GM23338 (cell line): ENCODE data around the gene PLCH2. TPM values are rescaled to one million over a fixed set of nuclear protein-coding genes. Genes with fewer than 3 reads are reported as not detected.

Source experiments
- ATAC-seq: fragments of 200-7000 bp; cut with Tn5 transposase; 3 replicates; pipeline ENCODE4 v1.9.1; 2020
- DNase-seq: peaks from one replicate; pipeline ENCODE4 v3.0.0-alpha.2; 2015; ENCODE audit warnings: low spot score
- H2AFZ ChIP-seq: fragments of 200-600 bp; sonication (generic); 2 replicates; pipeline ENCODE4 v1.8.0; 2016; ENCODE audit warnings: antibody characterized with exemption, mild to moderate bottlenecking, moderate library complexity
- H3F3A ChIP-seq: fragments of 200-600 bp; sonication (generic); replicated peaks from 2 replicates; pipeline ENCODE4 v1.8.0; 2017; ENCODE audit warnings: antibody characterized with exemption, mixed run types, low read depth
- H3K27ac ChIP-seq: fragments of 200-600 bp; sonication (generic); 2 replicates; pipeline ENCODE4 v1.6.1; 2016; ENCODE audit warnings: low read depth
- H3K27me3 ChIP-seq: fragments of 200-600 bp; sonication (generic); 2 replicates; pipeline ENCODE4 v1.8.0; 2016; ENCODE audit warnings: mild to moderate bottlenecking, mixed run types, moderate library complexity; ENCODE audit not compliant: insufficient read depth
- H3K36me3 ChIP-seq: fragments of 200-600 bp; sonication (generic); 2 replicates; pipeline ENCODE4 v1.8.0; 2016; ENCODE audit warnings: mild to moderate bottlenecking; ENCODE audit not compliant: insufficient read depth
- H3K4me1 ChIP-seq: fragments of 200-600 bp; sonication (generic); 2 replicates; pipeline ENCODE4 v1.8.0; 2016; ENCODE audit warnings: mild to moderate bottlenecking, moderate library complexity; ENCODE audit not compliant: insufficient read depth
- H3K4me2 ChIP-seq: fragments of 200-600 bp; sonication (generic); 2 replicates; pipeline ENCODE4 v1.7.1; 2017; ENCODE audit warnings: mixed run types
- H3K4me3 ChIP-seq: fragments of 200-600 bp; sonication (generic); 2 replicates; pipeline ENCODE4 v1.6.1; 2016; ENCODE audit warnings: mixed run types
- H3K79me2 ChIP-seq: fragments of 200-600 bp; sonication (generic); replicated peaks from 2 replicates; pipeline ENCODE4 v1.8.0; 2017; ENCODE audit warnings: mild to moderate bottlenecking; ENCODE audit not compliant: insufficient read depth
- H3K9me2 ChIP-seq: fragments of 200-600 bp; sonication (generic); 2 replicates; pipeline ENCODE4 v1.8.0; 2017; ENCODE audit not compliant: insufficient read depth
- H4K20me1 ChIP-seq: fragments of 200-600 bp; sonication (generic); replicated peaks from 2 replicates; pipeline ENCODE4 v1.8.0; 2017; ENCODE audit warnings: mild to moderate bottlenecking; ENCODE audit not compliant: insufficient read depth
- H3K27ac Mint-ChIP-seq: 2 replicates; pipeline ENCODE4 v1.8.0; 2020; ENCODE audit warnings: inconsistent platforms, mild to moderate bottlenecking, moderate library complexity, mixed read lengths
- H3K27me3 Mint-ChIP-seq: 3 replicates; pipeline ENCODE4 v1.8.0; 2022; ENCODE audit warnings: low read depth, mild to moderate bottlenecking, moderate library complexity, mixed read lengths, inconsistent platforms; ENCODE audit not compliant: insufficient read depth, poor library complexity
- H3K36me3 Mint-ChIP-seq: 3 replicates; pipeline ENCODE4 v1.8.0; 2021; ENCODE audit warnings: low read depth, mild to moderate bottlenecking, inconsistent platforms, moderate library complexity, mixed read lengths
- H3K4me1 Mint-ChIP-seq: 3 replicates; pipeline ENCODE4 v1.8.0; 2020; ENCODE audit warnings: mild to moderate bottlenecking, inconsistent platforms, mixed read lengths
- H3K4me3 Mint-ChIP-seq: 3 replicates; pipeline ENCODE4 v1.8.0; 2021; ENCODE audit warnings: moderate library complexity, mild to moderate bottlenecking, inconsistent platforms, mixed read lengths
- H3K9me3 Mint-ChIP-seq: 3 replicates; pipeline ENCODE4 v1.8.0; 2020; ENCODE audit warnings: moderate library complexity, mild to moderate bottlenecking, inconsistent platforms, mixed read lengths
- CREB1 ChIP-seq: fragments of 250-450 bp; sonication (Bioruptor Pico); IDR thresholded peaks from 2 replicates; pipeline ENCODE4 v1.5.0; 2020; ENCODE audit warnings: low read depth, mild to moderate bottlenecking, moderate library complexity
- EZH2 ChIP-seq: fragments of 200-600 bp; sonication (generic); IDR thresholded peaks from one replicate; pipeline ENCODE4 v1.8.0; 2017; ENCODE audit warnings: antibody characterized with exemption, mild to moderate bottlenecking, low read depth; ENCODE audit not compliant: unreplicated experiment
- EZH2phosphoT487 ChIP-seq: fragments of 200-600 bp; sonication (generic); IDR thresholded peaks from one replicate; pipeline ENCODE4 v1.8.1; 2018; ENCODE audit warnings: antibody characterized with exemption; ENCODE audit not compliant: unreplicated experiment
- NANOG ChIP-seq: IDR thresholded peaks from 2 replicates; pipeline ENCODE4 v1.6.1; 2016; ENCODE audit warnings: antibody characterized with exemption, borderline replicate concordance
- STAT1 ChIP-seq: IDR thresholded peaks from one replicate; pipeline ENCODE4 v1.6.1; 2016; ENCODE audit warnings: antibody characterized with exemption; ENCODE audit not compliant: unreplicated experiment
- ZNF114 ChIP-seq: fragments of 250-450 bp; sonication (Bioruptor Pico); IDR thresholded peaks from 2 replicates; pipeline ENCODE4 v1.5.0; 2020; ENCODE audit warnings: mild to moderate bottlenecking, moderate library complexity
- ZNF331 ChIP-seq: fragments of 250-450 bp; sonication (Bioruptor Pico); IDR thresholded peaks from 2 replicates; pipeline ENCODE4 v1.5.0; 2020; ENCODE audit warnings: low read depth, mild to moderate bottlenecking, moderate library complexity
- polyA plus RNA-seq: library from polyadenylated mRNA; unstranded; fragments of >200 nt; fragmentation: Nextera tagmentation; extraction: Ambion mirVana; gene quantifications from 2 replicates; pipeline ENCODE4 v1.2.1, GENCODE V29; 2016
- total RNA-seq: library from RNA; depleted of rRNA; stranded (reverse); fragments of >200 nt; shearing (Covaris generic); gene quantifications from 2 replicates; pipeline ENCODE4 v1.2.3, GENCODE V29; 2014
- TF ChIP-seq, protein P1 (sequence below): fragments of 250-450 bp; sonication (Bioruptor Pico); IDR thresholded peaks from 2 replicates; pipeline ENCODE4 v1.5.0; 2020; ENCODE audit warnings: mild to moderate bottlenecking, moderate library complexity
- TF ChIP-seq, protein P2 (sequence below): IDR thresholded peaks from one replicate; pipeline ENCODE4 v1.6.1; 2018; ENCODE audit warnings: antibody characterized with exemption; ENCODE audit not compliant: unreplicated experiment
- TF ChIP-seq, protein P3 (sequence below): IDR thresholded peaks from 2 replicates; pipeline ENCODE4 v1.6.1; 2016; ENCODE audit warnings: antibody characterized with exemption

PLCH2 gene
- total and polyA plus RNA-seq, 2 experiments from 2014 or later = 0.31 TPM; not detected in 1

DNA sequence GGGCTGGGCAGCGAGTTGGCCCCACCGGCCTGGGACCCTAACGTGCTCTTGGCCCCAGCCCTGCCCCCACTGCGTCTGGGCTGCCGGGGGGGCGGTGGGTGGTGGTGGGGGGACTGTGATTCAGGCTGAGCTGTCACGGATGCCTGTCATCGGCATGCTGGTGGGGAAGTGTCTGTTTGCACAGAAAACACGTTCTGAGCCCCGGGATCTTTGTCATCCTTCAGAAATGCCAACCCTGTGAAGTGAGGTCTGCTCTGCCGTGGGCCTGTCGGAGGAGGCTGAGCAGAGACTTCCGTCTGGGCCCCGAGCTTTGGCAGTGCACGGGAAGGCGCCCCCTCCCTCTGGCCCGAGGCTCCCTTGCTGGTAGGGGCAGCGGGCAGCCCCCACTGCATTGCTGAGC, 24.3 kb upstream of the PLCH2 start:
- H3K4me2 ChIP-seq = no peak overlapping the region
- no peaks in the 10 kb centered on the region for H3F3A ChIP-seq
- H3K27me3 ChIP-seq = no peaks in the 10 kb centered on the region
- H3K4me3 ChIP-seq = no peak overlapping the region
- TF ChIP-seq STAT1 (no peak), EZH2 (no peak), NANOG (no peak)
- TF ChIP-seq, protein P1, sequence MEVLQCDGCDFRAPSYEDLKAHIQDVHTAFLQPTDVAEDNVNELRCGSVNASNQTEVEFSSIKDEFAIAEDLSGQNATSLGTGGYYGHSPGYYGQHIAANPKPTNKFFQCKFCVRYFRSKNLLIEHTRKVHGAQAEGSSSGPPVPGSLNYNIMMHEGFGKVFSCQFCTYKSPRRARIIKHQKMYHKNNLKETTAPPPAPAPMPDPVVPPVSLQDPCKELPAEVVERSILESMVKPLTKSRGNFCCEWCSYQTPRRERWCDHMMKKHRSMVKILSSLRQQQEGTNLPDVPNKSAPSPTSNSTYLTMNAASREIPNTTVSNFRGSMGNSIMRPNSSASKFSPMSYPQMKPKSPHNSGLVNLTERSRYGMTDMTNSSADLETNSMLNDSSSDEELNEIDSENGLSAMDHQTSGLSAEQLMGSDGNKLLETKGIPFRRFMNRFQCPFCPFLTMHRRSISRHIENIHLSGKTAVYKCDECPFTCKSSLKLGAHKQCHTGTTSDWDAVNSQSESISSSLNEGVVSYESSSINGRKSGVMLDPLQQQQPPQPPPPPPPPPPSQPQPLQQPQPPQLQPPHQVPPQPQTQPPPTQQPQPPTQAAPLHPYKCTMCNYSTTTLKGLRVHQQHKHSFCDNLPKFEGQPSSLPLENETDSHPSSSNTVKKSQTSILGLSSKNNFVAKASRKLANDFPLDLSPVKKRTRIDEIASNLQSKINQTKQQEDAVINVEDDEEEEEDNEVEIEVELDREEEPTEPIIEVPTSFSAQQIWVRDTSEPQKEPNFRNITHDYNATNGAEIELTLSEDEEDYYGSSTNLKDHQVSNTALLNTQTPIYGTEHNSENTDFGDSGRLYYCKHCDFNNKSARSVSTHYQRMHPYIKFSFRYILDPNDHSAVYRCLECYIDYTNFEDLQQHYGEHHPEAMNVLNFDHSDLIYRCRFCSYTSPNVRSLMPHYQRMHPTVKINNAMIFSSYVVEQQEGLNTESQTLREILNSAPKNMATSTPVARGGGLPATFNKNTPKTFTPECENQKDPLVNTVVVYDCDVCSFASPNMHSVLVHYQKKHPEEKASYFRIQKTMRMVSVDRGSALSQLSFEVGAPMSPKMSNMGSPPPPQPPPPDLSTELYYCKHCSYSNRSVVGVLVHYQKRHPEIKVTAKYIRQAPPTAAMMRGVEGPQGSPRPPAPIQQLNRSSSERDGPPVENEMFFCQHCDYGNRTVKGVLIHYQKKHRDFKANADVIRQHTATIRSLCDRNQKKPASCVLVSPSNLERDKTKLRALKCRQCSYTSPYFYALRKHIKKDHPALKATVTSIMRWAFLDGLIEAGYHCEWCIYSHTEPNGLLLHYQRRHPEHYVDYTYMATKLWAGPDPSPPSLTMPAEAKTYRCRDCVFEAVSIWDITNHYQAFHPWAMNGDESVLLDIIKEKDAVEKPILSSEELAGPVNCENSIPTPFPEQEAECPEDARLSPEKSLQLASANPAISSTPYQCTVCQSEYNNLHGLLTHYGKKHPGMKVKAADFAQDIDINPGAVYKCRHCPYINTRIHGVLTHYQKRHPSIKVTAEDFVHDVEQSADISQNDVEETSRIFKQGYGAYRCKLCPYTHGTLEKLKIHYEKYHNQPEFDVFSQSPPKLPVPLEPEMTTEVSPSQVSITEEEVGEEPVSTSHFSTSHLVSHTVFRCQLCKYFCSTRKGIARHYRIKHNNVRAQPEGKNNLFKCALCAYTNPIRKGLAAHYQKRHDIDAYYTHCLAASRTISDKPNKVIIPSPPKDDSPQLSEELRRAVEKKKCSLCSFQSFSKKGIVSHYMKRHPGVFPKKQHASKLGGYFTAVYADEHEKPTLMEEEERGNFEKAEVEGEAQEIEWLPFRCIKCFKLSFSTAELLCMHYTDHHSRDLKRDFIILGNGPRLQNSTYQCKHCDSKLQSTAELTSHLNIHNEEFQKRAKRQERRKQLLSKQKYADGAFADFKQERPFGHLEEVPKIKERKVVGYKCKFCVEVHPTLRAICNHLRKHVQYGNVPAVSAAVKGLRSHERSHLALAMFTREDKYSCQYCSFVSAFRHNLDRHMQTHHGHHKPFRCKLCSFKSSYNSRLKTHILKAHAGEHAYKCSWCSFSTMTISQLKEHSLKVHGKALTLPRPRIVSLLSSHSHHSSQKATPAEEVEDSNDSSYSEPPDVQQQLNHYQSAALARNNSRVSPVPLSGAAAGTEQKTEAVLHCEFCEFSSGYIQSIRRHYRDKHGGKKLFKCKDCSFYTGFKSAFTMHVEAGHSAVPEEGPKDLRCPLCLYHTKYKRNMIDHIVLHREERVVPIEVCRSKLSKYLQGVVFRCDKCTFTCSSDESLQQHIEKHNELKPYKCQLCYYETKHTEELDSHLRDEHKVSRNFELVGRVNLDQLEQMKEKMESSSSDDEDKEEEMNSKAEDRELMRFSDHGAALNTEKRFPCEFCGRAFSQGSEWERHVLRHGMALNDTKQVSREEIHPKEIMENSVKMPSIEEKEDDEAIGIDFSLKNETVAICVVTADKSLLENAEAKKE (CRISPR knock-in tag) = no peak
- H3K27me3 Mint-ChIP-seq = peaks cover 3% of the 10 kb centered on the region
- H3K4me1 Mint-ChIP-seq = peaks cover 16% of the 10 kb centered on the region
- ATAC-seq (no peak), DNase-seq (no peak)
- no peaks in the 10 kb centered on the region for H3K36me3 Mint-ChIP-seq
- H4K20me1 ChIP-seq = no peaks in the 10 kb centered on the region
- no peak overlapping the region for H3K27ac ChIP-seq
- H2AFZ ChIP-seq = no peak overlapping the region
- H3K4me3 Mint-ChIP-seq = no peak overlapping the region
- no peaks in the 10 kb centered on the region for H3K79me2 ChIP-seq
- H3K4me1 ChIP-seq = no peaks in the 10 kb centered on the region
- H3K36me3 ChIP-seq = no peaks in the 10 kb centered on the region
- H3K9me3 Mint-ChIP-seq = no peaks in the 10 kb centered on the region
- H3K27ac Mint-ChIP-seq = no peak overlapping the region
- no peaks in the 10 kb centered on the region for H3K9me2 ChIP-seq

DNA sequence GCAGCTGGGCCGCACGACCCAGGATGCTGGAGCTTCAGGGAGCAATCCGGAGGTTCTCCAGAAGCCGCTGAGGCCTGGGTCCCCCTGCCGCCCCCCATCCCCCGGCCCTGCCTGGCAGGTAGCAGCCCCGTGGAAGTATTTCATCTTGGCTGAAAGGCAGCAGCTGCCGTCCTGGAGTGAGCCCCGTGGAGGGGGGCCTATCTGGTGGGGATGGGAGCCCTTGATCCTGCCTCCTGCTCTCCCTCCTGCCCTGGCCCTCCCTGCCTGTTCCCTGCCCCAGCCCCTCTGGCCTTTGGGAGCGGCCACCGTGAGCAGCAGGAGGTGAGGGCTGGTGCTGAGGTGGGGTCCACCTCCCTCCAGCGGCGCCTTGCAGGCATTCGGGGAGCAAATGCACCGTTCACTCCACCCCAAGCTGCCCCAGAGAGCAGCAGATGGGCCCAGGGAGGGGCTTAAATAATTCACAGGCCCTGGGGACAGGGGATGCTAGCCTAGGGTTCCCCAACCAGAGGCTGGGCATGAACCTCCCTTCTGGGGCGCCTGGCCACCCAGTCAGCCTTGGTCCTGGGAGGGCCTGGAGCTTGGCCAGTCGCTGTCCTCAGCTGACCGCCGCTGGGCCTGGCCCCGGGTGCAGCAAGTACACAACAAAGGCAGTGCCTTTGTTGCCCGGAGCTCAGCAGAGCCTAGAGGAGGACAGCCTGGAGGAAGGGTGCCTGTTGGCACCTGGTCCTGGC, 23.7 kb upstream of the PLCH2 start:
- H3K4me3 ChIP-seq = no peak overlapping the region
- H3K27ac ChIP-seq = no peak overlapping the region
- Mint-ChIP-seq H3K4me3 (no peak overlapping the region), H3K4me1 (peaks cover 11% of the 10 kb centered on the region), H3K27me3 (peaks cover 3% of the 10 kb centered on the region), H3K27ac (no peak overlapping the region), H3K36me3 (no peaks in the 10 kb centered on the region), H3K9me3 (no peaks in the 10 kb centered on the region)
- H2AFZ ChIP-seq = no peak overlapping the region
- H3K4me1 ChIP-seq = no peaks in the 10 kb centered on the region
- DNase-seq (no peak), ATAC-seq (peak; percentile 6)
- no peaks in the 10 kb centered on the region for H3K79me2 ChIP-seq
- no peaks in the 10 kb centered on the region for H3K36me3 ChIP-seq
- H3K4me2 ChIP-seq = no peak overlapping the region
- H4K20me1 ChIP-seq = no peaks in the 10 kb centered on the region
- H3K27me3 ChIP-seq = no peaks in the 10 kb centered on the region
- no peaks in the 10 kb centered on the region for H3F3A ChIP-seq
- no peaks in the 10 kb centered on the region for H3K9me2 ChIP-seq
- TF ChIP-seq EZH2phosphoT487 = no peak
- no peak for TF ChIP-seq ZNF331 (CRISPR knock-in tag)
- no peak for TF ChIP-seq STAT1
- no peak for TF ChIP-seq EZH2
- TF ChIP-seq, protein P2, sequence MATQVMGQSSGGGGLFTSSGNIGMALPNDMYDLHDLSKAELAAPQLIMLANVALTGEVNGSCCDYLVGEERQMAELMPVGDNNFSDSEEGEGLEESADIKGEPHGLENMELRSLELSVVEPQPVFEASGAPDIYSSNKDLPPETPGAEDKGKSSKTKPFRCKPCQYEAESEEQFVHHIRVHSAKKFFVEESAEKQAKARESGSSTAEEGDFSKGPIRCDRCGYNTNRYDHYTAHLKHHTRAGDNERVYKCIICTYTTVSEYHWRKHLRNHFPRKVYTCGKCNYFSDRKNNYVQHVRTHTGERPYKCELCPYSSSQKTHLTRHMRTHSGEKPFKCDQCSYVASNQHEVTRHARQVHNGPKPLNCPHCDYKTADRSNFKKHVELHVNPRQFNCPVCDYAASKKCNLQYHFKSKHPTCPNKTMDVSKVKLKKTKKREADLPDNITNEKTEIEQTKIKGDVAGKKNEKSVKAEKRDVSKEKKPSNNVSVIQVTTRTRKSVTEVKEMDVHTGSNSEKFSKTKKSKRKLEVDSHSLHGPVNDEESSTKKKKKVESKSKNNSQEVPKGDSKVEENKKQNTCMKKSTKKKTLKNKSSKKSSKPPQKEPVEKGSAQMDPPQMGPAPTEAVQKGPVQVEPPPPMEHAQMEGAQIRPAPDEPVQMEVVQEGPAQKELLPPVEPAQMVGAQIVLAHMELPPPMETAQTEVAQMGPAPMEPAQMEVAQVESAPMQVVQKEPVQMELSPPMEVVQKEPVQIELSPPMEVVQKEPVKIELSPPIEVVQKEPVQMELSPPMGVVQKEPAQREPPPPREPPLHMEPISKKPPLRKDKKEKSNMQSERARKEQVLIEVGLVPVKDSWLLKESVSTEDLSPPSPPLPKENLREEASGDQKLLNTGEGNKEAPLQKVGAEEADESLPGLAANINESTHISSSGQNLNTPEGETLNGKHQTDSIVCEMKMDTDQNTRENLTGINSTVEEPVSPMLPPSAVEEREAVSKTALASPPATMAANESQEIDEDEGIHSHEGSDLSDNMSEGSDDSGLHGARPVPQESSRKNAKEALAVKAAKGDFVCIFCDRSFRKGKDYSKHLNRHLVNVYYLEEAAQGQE = no peak
- no peak for TF ChIP-seq NANOG
- TF ChIP-seq, protein P3, sequence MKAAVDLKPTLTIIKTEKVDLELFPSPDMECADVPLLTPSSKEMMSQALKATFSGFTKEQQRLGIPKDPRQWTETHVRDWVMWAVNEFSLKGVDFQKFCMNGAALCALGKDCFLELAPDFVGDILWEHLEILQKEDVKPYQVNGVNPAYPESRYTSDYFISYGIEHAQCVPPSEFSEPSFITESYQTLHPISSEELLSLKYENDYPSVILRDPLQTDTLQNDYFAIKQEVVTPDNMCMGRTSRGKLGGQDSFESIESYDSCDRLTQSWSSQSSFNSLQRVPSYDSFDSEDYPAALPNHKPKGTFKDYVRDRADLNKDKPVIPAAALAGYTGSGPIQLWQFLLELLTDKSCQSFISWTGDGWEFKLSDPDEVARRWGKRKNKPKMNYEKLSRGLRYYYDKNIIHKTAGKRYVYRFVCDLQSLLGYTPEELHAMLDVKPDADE = no peak
- no peak for TF ChIP-seq ZNF114 (CRISPR knock-in tag)
- no peak for TF ChIP-seq CREB1 (CRISPR knock-in tag)
